ENCODE data around the gene KIAA1671.

DNA sequence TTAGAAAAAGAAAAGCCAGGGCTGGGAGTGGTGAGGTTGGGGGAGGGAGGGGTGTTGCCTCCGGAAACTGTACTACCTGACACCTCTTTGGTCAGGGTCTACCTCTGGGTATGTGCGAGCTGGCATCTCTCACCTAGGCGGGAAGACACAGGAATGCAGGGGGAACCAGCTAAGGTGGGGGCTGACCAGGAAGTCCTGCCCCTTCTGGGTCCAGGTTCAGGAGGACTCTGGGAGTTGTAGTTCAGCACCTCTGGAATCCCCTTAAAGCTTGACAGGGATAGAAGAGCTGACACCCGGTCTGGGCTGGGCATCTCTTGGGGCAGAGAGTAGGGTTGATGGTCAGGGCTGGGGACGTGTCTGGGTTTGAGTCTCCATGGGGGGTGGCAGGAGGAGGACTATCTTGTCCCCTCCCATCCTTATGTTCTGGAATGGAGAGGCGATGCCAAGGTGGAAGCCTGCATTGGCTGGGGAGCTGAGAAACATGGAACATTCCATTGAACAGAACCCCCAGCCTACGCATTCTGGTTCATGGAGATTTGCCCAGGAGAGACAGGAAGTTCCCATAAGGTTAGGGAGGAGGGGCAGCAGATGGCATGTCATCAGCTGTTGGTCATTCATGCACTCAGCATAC, 2.1 kb upstream of the KIAA1671 start:
- TF ChIP-seq, protein P1, sequence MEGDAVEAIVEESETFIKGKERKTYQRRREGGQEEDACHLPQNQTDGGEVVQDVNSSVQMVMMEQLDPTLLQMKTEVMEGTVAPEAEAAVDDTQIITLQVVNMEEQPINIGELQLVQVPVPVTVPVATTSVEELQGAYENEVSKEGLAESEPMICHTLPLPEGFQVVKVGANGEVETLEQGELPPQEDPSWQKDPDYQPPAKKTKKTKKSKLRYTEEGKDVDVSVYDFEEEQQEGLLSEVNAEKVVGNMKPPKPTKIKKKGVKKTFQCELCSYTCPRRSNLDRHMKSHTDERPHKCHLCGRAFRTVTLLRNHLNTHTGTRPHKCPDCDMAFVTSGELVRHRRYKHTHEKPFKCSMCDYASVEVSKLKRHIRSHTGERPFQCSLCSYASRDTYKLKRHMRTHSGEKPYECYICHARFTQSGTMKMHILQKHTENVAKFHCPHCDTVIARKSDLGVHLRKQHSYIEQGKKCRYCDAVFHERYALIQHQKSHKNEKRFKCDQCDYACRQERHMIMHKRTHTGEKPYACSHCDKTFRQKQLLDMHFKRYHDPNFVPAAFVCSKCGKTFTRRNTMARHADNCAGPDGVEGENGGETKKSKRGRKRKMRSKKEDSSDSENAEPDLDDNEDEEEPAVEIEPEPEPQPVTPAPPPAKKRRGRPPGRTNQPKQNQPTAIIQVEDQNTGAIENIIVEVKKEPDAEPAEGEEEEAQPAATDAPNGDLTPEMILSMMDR (conservative IDR thresholded peaks at IDR 0.05; ENCODE audit: low read length), result no peak
- TF ChIP-seq EZH2phosphoT487 (IDR thresholded peaks at IDR 0.05; ENCODE audit: borderline replicate concordance), result no peak

All from Loucy (cell line).